Measurements from ENCODE around the gene ROPN1L. TPM values are rescaled to one million over a fixed set of nuclear protein-coding genes. Genes with fewer than 3 reads are reported as not detected.

Gene ROPN1L
- total and polyA plus RNA-seq, 7 experiments from 2014 or later, result 0.32 to 2.6 (median 1.4) TPM

- peaks cover 0 to 11% (median 4%) of the 10 kb centered on the region in 7 donors for H3K4me1 Mint-ChIP-seq
- peaks cover 0 to 6% (median 0%) of the 10 kb centered on the region in 5 donors for H3K27me3 Mint-ChIP-seq
- no peak overlapping the region for H3K4me3 ChIP-seq (ENCODE audit: low read length)
- peak overlapping the region in 1 of 9 donors; percentile 8 for H3K27ac Mint-ChIP-seq
- no peaks in the 10 kb centered on the region for H3K4me1 ChIP-seq (ENCODE audit: control insufficient read depth in 2 of 2, insufficient read depth in 2 of 2, low read length in 2 of 2)
- H3K27ac ChIP-seq (ENCODE audit: low read depth, low read length), result no peak overlapping the region
- no peaks in the 10 kb centered on the region for H3K9me3 ChIP-seq (ENCODE audit: control insufficient read depth in 2 of 3, low read length in 3 of 3)
- no peak for ATAC-seq
- H3K27me3 ChIP-seq (ENCODE audit: control insufficient read depth in 2 of 2, insufficient read depth in 2 of 2, low read length in 2 of 2), result no peaks in the 10 kb centered on the region
- peaks cover 0 to 21% (median 12%) of the 10 kb centered on the region in 5 donors for H3K36me3 Mint-ChIP-seq
- ChIA-PET CTCF (interaction anchor here (1.0 to 1.1 kb wide), 2 partner anchors 10 to 397 kb away, joined by 3 read pairs; no protein-coding TSS in a partner anchor), POLR2A (no interaction called here)
- H3K9me3 Mint-ChIP-seq, result no peaks in the 10 kb centered on the region
- intact Hi-C loops (cut with micrococcal nuclease), result no loop called here
- no peaks in the 10 kb centered on the region for H3K36me3 ChIP-seq (ENCODE audit: control insufficient read depth in 2 of 3, insufficient read depth in 3 of 3, low read length in 3 of 3)
- H3K4me3 Mint-ChIP-seq, result no peak overlapping the region
- DNase-seq, result no peak
These were observed 18.7 kb downstream of the ROPN1L start for GRCh38 chr5:10460252-10460906.

GRCh38 chr5:10461041-10461440, 19.4 kb downstream of the ROPN1L start:
- no peak overlapping the region for H3K27ac ChIP-seq (ENCODE audit: low read depth, low read length)
- H3K27me3 ChIP-seq (ENCODE audit: control insufficient read depth in 2 of 2, insufficient read depth in 2 of 2, low read length in 2 of 2), result no peaks in the 10 kb centered on the region
- DNase-seq, result no peak
- H3K36me3 Mint-ChIP-seq, result peaks cover 0 to 24% (median 12%) of the 10 kb centered on the region in 5 donors
- no peaks in the 10 kb centered on the region for H3K4me1 ChIP-seq (ENCODE audit: control insufficient read depth in 2 of 2, insufficient read depth in 2 of 2, low read length in 2 of 2)
- peaks cover 0 to 11% (median 4%) of the 10 kb centered on the region in 7 donors for H3K4me1 Mint-ChIP-seq
- peaks cover 0 to 6% (median 0%) of the 10 kb centered on the region in 5 donors for H3K27me3 Mint-ChIP-seq
- H3K4me3 Mint-ChIP-seq, result no peak overlapping the region
- intact Hi-C loops (cut with micrococcal nuclease), result no loop called here
- H3K9me3 ChIP-seq (ENCODE audit: control insufficient read depth in 2 of 3, low read length in 3 of 3), result no peaks in the 10 kb centered on the region
- peak overlapping the region in 2 of 9 donors; percentile 20 to 42 for H3K27ac Mint-ChIP-seq
- POLR2A ChIA-PET, result no interaction called here
- CTCF ChIA-PET, result no interaction called here
- no peaks in the 10 kb centered on the region for H3K36me3 ChIP-seq (ENCODE audit: control insufficient read depth in 2 of 3, insufficient read depth in 3 of 3, low read length in 3 of 3)
- no peaks in the 10 kb centered on the region for H3K9me3 Mint-ChIP-seq
- no peak overlapping the region for H3K4me3 ChIP-seq (ENCODE audit: low read length)
- ATAC-seq, result no peak

GRCh38 chr5:10461904-10462555, 20.4 kb downstream of the ROPN1L start:
- Histone ChIP-seq H3K9me3 (ENCODE audit: control insufficient read depth in 2 of 3, low read length in 3 of 3) (no peaks in the 10 kb centered on the region), H3K4me1 (ENCODE audit: control insufficient read depth in 2 of 2, insufficient read depth in 2 of 2, low read length in 2 of 2) (no peaks in the 10 kb centered on the region), H3K4me3 (ENCODE audit: low read length) (no peak overlapping the region), H3K36me3 (ENCODE audit: control insufficient read depth in 2 of 3, insufficient read depth in 3 of 3, low read length in 3 of 3) (no peaks in the 10 kb centered on the region), H3K27ac (ENCODE audit: low read depth, low read length) (no peak overlapping the region), H3K27me3 (ENCODE audit: control insufficient read depth in 2 of 2, insufficient read depth in 2 of 2, low read length in 2 of 2) (no peaks in the 10 kb centered on the region)
- H3K36me3 Mint-ChIP-seq, result peaks cover 0 to 29% (median 12%) of the 10 kb centered on the region in 5 donors
- ChIA-PET POLR2A (no interaction called here), CTCF (no interaction called here)
- DNase-seq (no peak), ATAC-seq (no peak)
- H3K4me1 Mint-ChIP-seq, result peaks cover 0 to 14% (median 3%) of the 10 kb centered on the region in 7 donors
- intact Hi-C loops (cut with micrococcal nuclease), result no loop called here
- no peaks in the 10 kb centered on the region for H3K9me3 Mint-ChIP-seq
- no peak overlapping the region for H3K27ac Mint-ChIP-seq
- no peak overlapping the region for H3K4me3 Mint-ChIP-seq
- peaks cover 0 to 6% (median 0%) of the 10 kb centered on the region in 5 donors for H3K27me3 Mint-ChIP-seq

GRCh38 chr5:10463566-10463965, 21.9 kb downstream of the ROPN1L start:
- Mint-ChIP-seq H3K27ac (no peak overlapping the region), H3K4me1 (peaks cover 0 to 17% (median 7%) of the 10 kb centered on the region in 7 donors), H3K9me3 (no peaks in the 10 kb centered on the region), H3K36me3 (peaks cover 0 to 29% (median 12%) of the 10 kb centered on the region in 5 donors), H3K27me3 (peaks cover 0 to 6% (median 0%) of the 10 kb centered on the region in 5 donors), H3K4me3 (no peak overlapping the region)
- ChIA-PET CTCF (no interaction called here), POLR2A (no interaction called here)
- Histone ChIP-seq H3K27ac (ENCODE audit: low read depth, low read length) (no peak overlapping the region), H3K4me1 (ENCODE audit: control insufficient read depth in 2 of 2, insufficient read depth in 2 of 2, low read length in 2 of 2) (no peaks in the 10 kb centered on the region), H3K27me3 (ENCODE audit: control insufficient read depth in 2 of 2, insufficient read depth in 2 of 2, low read length in 2 of 2) (no peaks in the 10 kb centered on the region), H3K9me3 (ENCODE audit: control insufficient read depth in 2 of 3, low read length in 3 of 3) (no peaks in the 10 kb centered on the region), H3K36me3 (ENCODE audit: control insufficient read depth in 2 of 3, insufficient read depth in 3 of 3, low read length in 3 of 3) (no peaks in the 10 kb centered on the region), H3K4me3 (ENCODE audit: low read length) (no peak overlapping the region)
- ATAC-seq, result no peak
- intact Hi-C loops (cut with micrococcal nuclease), result no loop called here
- DNase-seq, result no peak

- Histone ChIP-seq H3K36me3 (ENCODE audit: control insufficient read depth in 2 of 3, insufficient read depth in 3 of 3, low read length in 3 of 3) (no peaks in the 10 kb centered on the region), H3K27ac (ENCODE audit: low read depth, low read length) (no peak overlapping the region), H3K4me3 (ENCODE audit: low read length) (no peak overlapping the region), H3K4me1 (ENCODE audit: control insufficient read depth in 2 of 2, insufficient read depth in 2 of 2, low read length in 2 of 2) (no peaks in the 10 kb centered on the region), H3K9me3 (ENCODE audit: control insufficient read depth in 2 of 3, low read length in 3 of 3) (no peaks in the 10 kb centered on the region), H3K27me3 (ENCODE audit: control insufficient read depth in 2 of 2, insufficient read depth in 2 of 2, low read length in 2 of 2) (no peaks in the 10 kb centered on the region)
- Mint-ChIP-seq H3K4me1 (peaks cover 0 to 17% (median 7%) of the 10 kb centered on the region in 7 donors), H3K4me3 (no peak overlapping the region), H3K27ac (peak overlapping the region in 1 of 9 donors; percentile 36), H3K36me3 (peaks cover 0 to 29% (median 12%) of the 10 kb centered on the region in 5 donors), H3K27me3 (peaks cover 0 to 6% (median 0%) of the 10 kb centered on the region in 5 donors), H3K9me3 (no peaks in the 10 kb centered on the region)
- DNase-seq, result no peak
- intact Hi-C loops (cut with micrococcal nuclease), result no loop called here
- no peak for ATAC-seq
- POLR2A ChIA-PET, result no interaction called here
- CTCF ChIA-PET, result no interaction called here
These were observed 22.5 kb downstream of the ROPN1L start for GRCh38 chr5:10464173-10464572.

- ATAC-seq, result no peak
- H3K9me3 ChIP-seq (ENCODE audit: control insufficient read depth in 2 of 3, low read length in 3 of 3), result no peaks in the 10 kb centered on the region
These were observed 24.0 kb downstream of the ROPN1L start for GRCh38 chr5:10465726-10466125.

More at GRCh38 chr5:10465726-10466125, 24.0 kb downstream of the ROPN1L start:
- peaks cover 0 to 14% (median 6%) of the 10 kb centered on the region in 7 donors for H3K4me1 Mint-ChIP-seq
- peaks cover 0 to 6% (median 0%) of the 10 kb centered on the region in 5 donors for H3K27me3 Mint-ChIP-seq
- ChIA-PET POLR2A (interaction anchor here (0.6 kb wide), 1 partner anchor 12 kb away, joined by 7 read pairs; no protein-coding TSS in a partner anchor), CTCF (no interaction called here)
- Histone ChIP-seq H3K27ac (ENCODE audit: low read depth, low read length) (no peak overlapping the region), H3K36me3 (ENCODE audit: control insufficient read depth in 2 of 3, insufficient read depth in 3 of 3, low read length in 3 of 3) (no peaks in the 10 kb centered on the region), H3K4me3 (ENCODE audit: low read length) (no peak overlapping the region), H3K4me1 (ENCODE audit: control insufficient read depth in 2 of 2, insufficient read depth in 2 of 2, low read length in 2 of 2) (no peaks in the 10 kb centered on the region), H3K27me3 (ENCODE audit: control insufficient read depth in 2 of 2, insufficient read depth in 2 of 2, low read length in 2 of 2) (no peaks in the 10 kb centered on the region)
- intact Hi-C loops (cut with micrococcal nuclease), result no loop called here
- no peak for DNase-seq
- H3K9me3 Mint-ChIP-seq, result no peaks in the 10 kb centered on the region
- H3K36me3 Mint-ChIP-seq, result peaks cover 0 to 29% (median 12%) of the 10 kb centered on the region in 5 donors
- H3K4me3 Mint-ChIP-seq, result no peak overlapping the region
- H3K27ac Mint-ChIP-seq, result peak overlapping the region in 1 of 9 donors; percentile 20
